ENCODE results near the gene ORAI1.

The ORAI1 gene

DNA sequence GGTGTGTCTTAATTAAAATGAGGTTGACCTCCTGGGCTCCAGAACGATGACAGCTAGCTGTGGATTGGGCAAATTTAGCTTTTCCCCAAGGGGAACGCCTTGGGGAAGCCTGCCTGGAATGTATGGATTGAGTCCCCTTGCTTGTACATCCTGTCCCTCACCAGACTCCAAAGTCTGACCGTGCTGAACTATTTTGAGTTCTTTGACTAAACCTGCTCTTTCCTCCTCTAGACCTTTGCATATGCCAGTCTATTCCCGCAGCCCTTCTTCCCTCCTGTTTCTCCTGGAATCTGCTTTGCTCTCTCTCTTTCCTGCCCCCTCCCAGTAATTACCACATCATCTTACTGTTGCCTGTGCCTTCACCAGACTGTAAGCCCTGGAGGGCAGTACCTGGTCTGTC is 34.0 kb upstream of the ORAI1 start:
- H3K4me3 ChIP-seq (replicated peaks; ENCODE audit: low read depth, low read length): no peak overlapping the region
- TF ChIP-seq, protein P1, sequence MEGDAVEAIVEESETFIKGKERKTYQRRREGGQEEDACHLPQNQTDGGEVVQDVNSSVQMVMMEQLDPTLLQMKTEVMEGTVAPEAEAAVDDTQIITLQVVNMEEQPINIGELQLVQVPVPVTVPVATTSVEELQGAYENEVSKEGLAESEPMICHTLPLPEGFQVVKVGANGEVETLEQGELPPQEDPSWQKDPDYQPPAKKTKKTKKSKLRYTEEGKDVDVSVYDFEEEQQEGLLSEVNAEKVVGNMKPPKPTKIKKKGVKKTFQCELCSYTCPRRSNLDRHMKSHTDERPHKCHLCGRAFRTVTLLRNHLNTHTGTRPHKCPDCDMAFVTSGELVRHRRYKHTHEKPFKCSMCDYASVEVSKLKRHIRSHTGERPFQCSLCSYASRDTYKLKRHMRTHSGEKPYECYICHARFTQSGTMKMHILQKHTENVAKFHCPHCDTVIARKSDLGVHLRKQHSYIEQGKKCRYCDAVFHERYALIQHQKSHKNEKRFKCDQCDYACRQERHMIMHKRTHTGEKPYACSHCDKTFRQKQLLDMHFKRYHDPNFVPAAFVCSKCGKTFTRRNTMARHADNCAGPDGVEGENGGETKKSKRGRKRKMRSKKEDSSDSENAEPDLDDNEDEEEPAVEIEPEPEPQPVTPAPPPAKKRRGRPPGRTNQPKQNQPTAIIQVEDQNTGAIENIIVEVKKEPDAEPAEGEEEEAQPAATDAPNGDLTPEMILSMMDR (IDR thresholded peaks at IDR 0.05; ENCODE audit: low read length, missing control alignments): no peak
- no peak for DNase-seq (ENCODE audit: low read depth)

DNA sequence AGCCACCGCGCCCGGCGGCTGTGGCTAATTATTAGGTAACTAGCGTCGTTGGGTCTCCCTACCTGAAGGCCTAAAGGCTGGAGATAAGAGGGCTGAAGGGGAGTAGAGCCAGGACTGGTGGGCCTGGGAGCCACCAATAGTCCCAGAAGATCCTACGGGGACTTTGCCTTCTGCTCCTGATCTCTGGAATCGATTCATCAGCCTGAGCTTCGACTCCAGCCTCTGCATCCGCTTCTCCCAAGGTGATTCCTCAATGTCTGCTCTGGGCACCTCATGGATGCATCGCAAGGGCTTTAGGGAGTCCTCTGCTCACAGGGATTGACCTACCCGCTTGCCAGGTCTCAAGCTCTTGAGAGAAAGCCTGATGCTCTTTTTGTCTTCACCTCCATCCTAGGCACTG is 30.8 kb upstream of the ORAI1 start:
- no peak overlapping the region for H3K4me3 ChIP-seq (replicated peaks; ENCODE audit: low read depth, low read length)
- DNase-seq (ENCODE audit: low read depth): no peak
- TF ChIP-seq, protein P1 (IDR thresholded peaks at IDR 0.05; ENCODE audit: low read length, missing control alignments): no peak

DNA sequence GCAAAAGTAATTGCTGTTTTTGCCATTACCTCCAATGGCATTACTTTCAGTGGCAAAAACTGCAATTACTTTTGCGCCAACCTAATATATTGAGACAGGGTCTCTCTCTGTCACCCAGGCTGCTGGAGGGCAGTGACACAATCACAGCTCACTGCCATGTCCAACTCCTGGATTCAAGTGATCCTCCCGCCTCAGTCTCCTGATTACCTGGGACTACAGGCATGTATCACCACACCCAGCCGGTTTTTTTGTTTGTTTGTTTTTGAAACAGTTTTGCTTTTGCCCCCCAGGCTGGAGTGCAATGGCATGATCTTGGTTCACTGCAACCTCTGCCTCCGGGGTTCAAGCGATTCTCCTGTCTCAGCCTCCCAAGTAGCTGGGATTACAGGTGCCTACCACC is 29.8 kb upstream of the ORAI1 start:
- TF ChIP-seq, protein P1 (IDR thresholded peaks at IDR 0.05; ENCODE audit: low read length, missing control alignments): no peak
- no peak overlapping the region for H3K4me3 ChIP-seq (replicated peaks; ENCODE audit: low read depth, low read length)
- no peak for DNase-seq (ENCODE audit: low read depth)

GRCh38 chr12:121600702-121601336 is 25.5 kb upstream of the ORAI1 start:
- H3K4me3 ChIP-seq (replicated peaks; ENCODE audit: low read depth, low read length): no peak overlapping the region
- DNase-seq (ENCODE audit: low read depth): no peak
- TF ChIP-seq, protein P1 (IDR thresholded peaks at IDR 0.05; ENCODE audit: low read length, missing control alignments): no peak

GRCh38 chr12:121602766-121603165 is 23.6 kb upstream of the ORAI1 start:
- H3K4me3 ChIP-seq (replicated peaks; ENCODE audit: low read depth, low read length): no peak overlapping the region
- DNase-seq (ENCODE audit: low read depth): no peak
- TF ChIP-seq, protein P1 (IDR thresholded peaks at IDR 0.05; ENCODE audit: low read length, missing control alignments): no peak

DNA sequence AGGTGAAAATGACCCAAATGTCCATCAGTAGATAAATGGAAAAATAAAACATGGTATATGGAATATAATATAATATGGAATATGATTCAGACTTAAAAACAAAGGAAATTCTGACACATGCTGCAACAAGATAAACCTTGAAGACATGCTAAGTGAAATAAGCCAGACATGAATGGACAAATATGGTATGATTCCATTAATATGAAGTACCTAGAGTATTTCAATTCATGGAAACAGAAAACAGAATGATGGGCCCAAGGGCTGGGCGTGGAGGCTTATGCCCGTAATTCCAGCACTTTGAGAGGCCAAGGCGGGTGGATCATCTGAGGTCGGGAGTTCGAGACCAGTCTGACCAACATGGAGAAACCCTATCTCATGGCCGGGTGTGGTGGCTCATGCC is 22.7 kb upstream of the ORAI1 start:
- TF ChIP-seq, protein P1 (IDR thresholded peaks at IDR 0.05; ENCODE audit: low read length, missing control alignments): no peak
- no peak for DNase-seq (ENCODE audit: low read depth)
- H3K4me3 ChIP-seq (replicated peaks; ENCODE audit: low read depth, low read length): no peak overlapping the region

DNA sequence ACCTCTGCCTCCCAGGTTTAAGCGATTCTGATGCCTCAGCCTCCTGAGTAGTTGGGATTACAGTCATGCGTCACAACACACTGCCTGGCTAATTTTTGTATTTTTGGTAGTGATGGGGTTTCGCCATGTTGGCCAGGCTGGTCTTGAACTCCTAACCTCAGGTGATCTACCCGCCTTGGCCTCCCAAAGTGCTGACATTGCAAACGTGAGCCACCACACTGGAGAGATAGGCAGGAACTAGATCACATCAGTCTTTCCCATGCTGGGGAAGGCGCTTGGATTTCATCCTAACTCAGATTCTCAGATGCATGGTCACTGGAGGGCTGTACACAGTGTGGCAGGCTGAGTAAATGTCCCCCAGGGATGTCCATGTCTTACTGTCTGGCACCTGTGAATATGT is 18.0 kb upstream of the ORAI1 start:
- no peak overlapping the region for H3K4me3 ChIP-seq (replicated peaks; ENCODE audit: low read depth, low read length)
- no peak for DNase-seq (ENCODE audit: low read depth)
- TF ChIP-seq, protein P1 (IDR thresholded peaks at IDR 0.05; ENCODE audit: low read length, missing control alignments): no peak

All from fibroblast of pulmonary artery (primary cell).